ENCODE data around the gene RHEB.

DNA sequence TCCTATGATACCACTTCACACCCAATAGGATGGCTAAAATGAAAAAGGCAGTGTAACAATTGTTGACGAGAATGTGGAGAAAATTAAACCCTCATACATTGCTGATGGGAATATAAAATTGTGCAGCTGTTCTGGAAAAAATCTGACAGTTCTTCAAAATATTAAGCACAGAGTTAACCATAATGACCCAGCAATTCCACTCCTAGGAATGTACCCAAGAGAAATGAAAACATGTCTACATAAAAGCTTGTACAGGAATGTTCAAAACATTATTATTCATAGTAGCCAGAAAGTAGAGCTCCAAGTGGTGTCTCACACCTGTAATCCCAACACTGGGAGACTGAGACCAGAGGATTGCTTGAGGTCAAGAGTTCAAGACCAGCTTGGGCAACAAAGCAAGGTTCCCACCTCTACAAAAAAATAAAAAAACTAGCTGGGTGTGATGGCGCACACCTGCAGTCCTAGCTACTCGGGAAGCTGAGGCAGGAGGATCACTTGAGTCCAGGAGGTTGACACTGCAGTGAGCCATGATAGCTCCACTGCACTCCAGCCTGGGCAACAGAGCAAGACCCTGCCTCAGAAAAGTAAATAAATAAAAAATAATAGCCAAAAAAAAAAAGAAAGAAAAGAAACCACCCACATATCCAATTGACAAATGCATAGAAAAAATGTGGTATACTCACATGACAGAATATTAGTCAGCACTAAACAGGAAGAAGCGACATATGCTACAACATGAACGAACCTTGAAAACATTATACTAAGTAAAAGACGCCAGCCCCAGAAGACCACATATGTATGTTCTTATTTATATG lies 5.0 kb downstream of the RHEB start:
- TF ChIP-seq, protein P1, sequence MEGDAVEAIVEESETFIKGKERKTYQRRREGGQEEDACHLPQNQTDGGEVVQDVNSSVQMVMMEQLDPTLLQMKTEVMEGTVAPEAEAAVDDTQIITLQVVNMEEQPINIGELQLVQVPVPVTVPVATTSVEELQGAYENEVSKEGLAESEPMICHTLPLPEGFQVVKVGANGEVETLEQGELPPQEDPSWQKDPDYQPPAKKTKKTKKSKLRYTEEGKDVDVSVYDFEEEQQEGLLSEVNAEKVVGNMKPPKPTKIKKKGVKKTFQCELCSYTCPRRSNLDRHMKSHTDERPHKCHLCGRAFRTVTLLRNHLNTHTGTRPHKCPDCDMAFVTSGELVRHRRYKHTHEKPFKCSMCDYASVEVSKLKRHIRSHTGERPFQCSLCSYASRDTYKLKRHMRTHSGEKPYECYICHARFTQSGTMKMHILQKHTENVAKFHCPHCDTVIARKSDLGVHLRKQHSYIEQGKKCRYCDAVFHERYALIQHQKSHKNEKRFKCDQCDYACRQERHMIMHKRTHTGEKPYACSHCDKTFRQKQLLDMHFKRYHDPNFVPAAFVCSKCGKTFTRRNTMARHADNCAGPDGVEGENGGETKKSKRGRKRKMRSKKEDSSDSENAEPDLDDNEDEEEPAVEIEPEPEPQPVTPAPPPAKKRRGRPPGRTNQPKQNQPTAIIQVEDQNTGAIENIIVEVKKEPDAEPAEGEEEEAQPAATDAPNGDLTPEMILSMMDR (IDR thresholded peaks at IDR 0.05) = no peak
- TF ChIP-seq POLR2A (IDR thresholded peaks at IDR 0.05) = no peak

All from Peyer's patch (tissue), 4 donors.